ENCODE data around the gene FBXW5.

GRCh38 chr9:136980669-136981478 lies 36.3 kb upstream of the FBXW5 start:
- TF ChIP-seq REST (IDR thresholded peaks at IDR 0.05; ENCODE audit: insufficient read depth in 1 of 2, low read depth in 2 of 2, low read length in 2 of 2) = no peak
- TF ChIP-seq POLR2AphosphoS5 (IDR thresholded peaks at IDR 0.05; ENCODE audit: low read depth, low read length) = no peak
- TF ChIP-seq TAF1 (IDR thresholded peaks at IDR 0.05; ENCODE audit: borderline replicate concordance, insufficient read depth, low read length) = no peak
- TF ChIP-seq SIN3A (IDR thresholded peaks at IDR 0.05; ENCODE audit: borderline replicate concordance, insufficient read depth, low read length) = no peak
- no peak for TF ChIP-seq FOXP2 (optimal IDR thresholded peaks at IDR 0.05; ENCODE audit: borderline replicate concordance, extremely low read depth, extremely low read length, insufficient read depth)
